Fibroblast of skin of back (primary cell): ENCODE results near the gene ANKRD45.
"Not testable (repeated sequence)": the region's sequence is repeated elsewhere in the genome, so short reads cannot be mapped to it uniquely, and the experiment has no call there.

Source experiments
- DNase-seq: peaks from one replicate; pipeline ENCODE4 v3.0.0-alpha.2; 2013

Gene ANKRD45

GRCh38 chr1:173572201-173572873 lies 97.3 kb downstream of the ANKRD45 start:
- no peak for DNase-seq

DNA sequence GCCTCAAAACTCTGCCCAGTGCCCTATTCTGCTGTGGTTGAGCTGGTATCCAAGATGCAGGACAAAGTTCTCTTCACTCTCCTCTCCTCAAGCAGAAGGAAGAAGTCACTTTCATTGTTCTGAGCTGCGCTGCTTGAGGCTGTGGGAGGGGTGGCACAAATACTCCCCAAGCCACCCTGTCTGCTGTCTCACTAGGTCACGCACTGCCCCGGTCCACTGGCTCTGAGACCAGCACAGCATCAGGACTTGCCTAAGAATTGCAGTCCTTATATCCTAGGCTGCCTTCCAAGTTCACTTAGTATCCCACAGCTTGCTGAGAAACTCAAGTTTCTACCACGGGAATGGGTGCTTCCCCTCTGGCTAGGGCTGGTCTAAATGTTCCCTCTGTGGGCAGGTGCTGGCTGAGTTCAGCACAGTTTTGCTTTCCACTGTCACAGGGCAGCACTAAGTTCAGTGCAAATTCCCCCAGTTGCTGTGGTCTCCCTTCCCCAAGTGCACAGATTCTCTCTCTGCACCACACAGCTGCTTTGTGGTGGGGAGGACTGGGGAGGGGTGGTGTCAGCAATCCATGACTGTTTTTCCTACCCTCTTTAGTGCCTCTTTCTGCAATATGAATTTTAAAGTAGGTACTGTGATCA lies 99.2 kb downstream of the ANKRD45 start:
- DNase-seq: no peak

GRCh38 chr1:173568483-173568882 lies 101.2 kb downstream of the ANKRD45 start:
- no peak for DNase-seq

- not testable (repeated sequence) for DNase-seq
These were observed 105.8 kb downstream of the ANKRD45 start for GRCh38 chr1:173563846-173564245.

DNA sequence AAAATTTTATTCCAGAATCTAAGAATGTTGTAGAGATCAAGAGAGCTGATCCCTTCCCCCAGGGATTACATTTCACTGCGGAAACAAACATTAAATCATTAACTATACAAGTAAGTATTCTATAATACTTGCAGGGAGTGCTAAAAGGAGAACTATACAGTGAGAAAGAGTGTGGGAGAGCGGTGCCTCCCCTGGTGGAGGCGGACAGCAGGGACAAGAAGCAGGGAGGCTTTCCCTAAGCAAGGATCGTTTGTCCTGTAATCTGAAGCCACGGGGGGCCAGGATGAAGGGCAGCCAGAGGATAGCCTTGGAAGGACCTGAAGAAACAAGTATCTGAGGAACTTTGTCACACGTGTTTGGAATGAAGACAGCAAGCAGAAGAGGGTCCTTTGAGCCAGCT lies 106.8 kb downstream of the ANKRD45 start:
- no peak for DNase-seq

- no peak for DNase-seq
These were observed 108.4 kb downstream of the ANKRD45 start for GRCh38 chr1:173561263-173561662.

GRCh38 chr1:173560285-173560880 lies 109.3 kb downstream of the ANKRD45 start:
- DNase-seq: no peak
